Putamen (tissue), 1 donor: ENCODE measurements around the gene CLSTN2.

ENCODE experiments used
- DNase-seq: peaks from one replicate; pipeline ENCODE4 v3.0.0-alpha.2; 2016; ENCODE audit warnings: low spot score

Gene CLSTN2

GRCh38 chr3:140341817-140342403 is 406.9 kb downstream of the CLSTN2 start:
- DNase-seq = no peak

GRCh38 chr3:140342668-140343067 is 407.7 kb downstream of the CLSTN2 start:
- DNase-seq = no peak

- no peak for DNase-seq
These were observed 408.5 kb downstream of the CLSTN2 start for GRCh38 chr3:140343211-140344081.

- no peak for DNase-seq
These were observed 409.1 kb downstream of the CLSTN2 start for GRCh38 chr3:140344082-140344454.

GRCh38 chr3:140344601-140345205 is 409.7 kb downstream of the CLSTN2 start:
- DNase-seq = no peak

GRCh38 chr3:140347151-140347550 is 412.2 kb downstream of the CLSTN2 start:
- no peak for DNase-seq

GRCh38 chr3:140349938-140350337 is 415.0 kb downstream of the CLSTN2 start:
- no peak for DNase-seq

GRCh38 chr3:140351466-140351865 is 416.5 kb downstream of the CLSTN2 start:
- DNase-seq = no peak

GRCh38 chr3:140355481-140355880 is 420.5 kb downstream of the CLSTN2 start:
- DNase-seq = no peak

- no peak for DNase-seq
These were observed 423.7 kb downstream of the CLSTN2 start for GRCh38 chr3:140358686-140359085.

GRCh38 chr3:140359233-140359995 is 424.4 kb downstream of the CLSTN2 start:
- no peak for DNase-seq

- DNase-seq = no peak
These were observed 425.3 kb downstream of the CLSTN2 start for GRCh38 chr3:140360332-140360731.

GRCh38 chr3:140363801-140364200 is 428.8 kb downstream of the CLSTN2 start:
- DNase-seq = no peak

GRCh38 chr3:140365872-140366697 is 431.1 kb downstream of the CLSTN2 start:
- DNase-seq = no peak

GRCh38 chr3:140368223-140368811 is 433.3 kb downstream of the CLSTN2 start:
- DNase-seq = no peak

GRCh38 chr3:140370686-140371085 is 435.7 kb downstream of the CLSTN2 start:
- no peak for DNase-seq

GRCh38 chr3:140373234-140373633 is 438.2 kb downstream of the CLSTN2 start:
- DNase-seq = no peak

- DNase-seq = no peak
These were observed 440.0 kb downstream of the CLSTN2 start for GRCh38 chr3:140375002-140375401.

- no peak for DNase-seq
These were observed 441.3 kb downstream of the CLSTN2 start for GRCh38 chr3:140376136-140376889.

GRCh38 chr3:140377644-140378043 is 442.7 kb downstream of the CLSTN2 start:
- DNase-seq = no peak
